Fibroblast of the aortic adventitia (primary cell): ENCODE results near the gene WDR17. TPM values are rescaled to one million over a fixed set of nuclear protein-coding genes. Genes with fewer than 3 reads are reported as not detected.
A peak's percentile ranks its signal among the peaks of the same experiment; 100 is the strongest.

Experiments
- DNase-seq: peaks from one replicate; pipeline ENCODE4 v3.0.0-alpha.2; 2010; ENCODE audit warnings: low read depth
- H3K4me3 ChIP-seq: 2 replicates; pipeline ENCODE4 v1.5.1; 2011; ENCODE audit warnings: low read depth, mild to moderate bottlenecking, control low read depth, low read length, moderate library complexity
- total RNA-seq: library from RNA; depleted of rRNA; stranded (reverse); fragments of >200 nt; gene quantifications from 2 replicates; pipeline ENCODE4 v1.2.3, GENCODE V29; 2012; ENCODE audit warnings: low replicate concordance
- TF ChIP-seq, protein P1 (sequence below): IDR thresholded peaks from 2 replicates; pipeline ENCODE4 v1.5.1; 2011; ENCODE audit warnings: mild to moderate bottlenecking, low read length, control low read depth, inconsistent platforms; ENCODE audit not compliant: insufficient read depth

The WDR17 gene
- total RNA-seq, 1 donor: 2.6 TPM

DNA sequence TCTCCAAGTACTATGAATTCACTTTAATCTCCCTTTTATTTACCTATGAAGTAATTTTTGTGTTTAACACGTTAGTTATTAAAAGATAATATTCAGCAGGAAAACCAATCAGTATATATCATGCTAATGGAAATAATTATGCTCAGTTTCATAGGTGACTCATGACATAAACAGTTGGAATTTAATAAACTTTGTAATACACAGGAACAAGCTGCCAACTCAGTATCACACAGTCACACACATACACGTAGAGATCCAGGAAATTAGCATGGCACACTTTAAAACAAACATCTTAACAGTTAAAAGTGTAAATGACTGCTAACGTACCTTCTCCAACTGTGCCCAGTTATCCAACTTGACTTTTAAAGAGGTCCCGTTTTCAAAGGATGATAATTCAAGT is 127.5 kb downstream of the WDR17 start:
- TF ChIP-seq, protein P1, sequence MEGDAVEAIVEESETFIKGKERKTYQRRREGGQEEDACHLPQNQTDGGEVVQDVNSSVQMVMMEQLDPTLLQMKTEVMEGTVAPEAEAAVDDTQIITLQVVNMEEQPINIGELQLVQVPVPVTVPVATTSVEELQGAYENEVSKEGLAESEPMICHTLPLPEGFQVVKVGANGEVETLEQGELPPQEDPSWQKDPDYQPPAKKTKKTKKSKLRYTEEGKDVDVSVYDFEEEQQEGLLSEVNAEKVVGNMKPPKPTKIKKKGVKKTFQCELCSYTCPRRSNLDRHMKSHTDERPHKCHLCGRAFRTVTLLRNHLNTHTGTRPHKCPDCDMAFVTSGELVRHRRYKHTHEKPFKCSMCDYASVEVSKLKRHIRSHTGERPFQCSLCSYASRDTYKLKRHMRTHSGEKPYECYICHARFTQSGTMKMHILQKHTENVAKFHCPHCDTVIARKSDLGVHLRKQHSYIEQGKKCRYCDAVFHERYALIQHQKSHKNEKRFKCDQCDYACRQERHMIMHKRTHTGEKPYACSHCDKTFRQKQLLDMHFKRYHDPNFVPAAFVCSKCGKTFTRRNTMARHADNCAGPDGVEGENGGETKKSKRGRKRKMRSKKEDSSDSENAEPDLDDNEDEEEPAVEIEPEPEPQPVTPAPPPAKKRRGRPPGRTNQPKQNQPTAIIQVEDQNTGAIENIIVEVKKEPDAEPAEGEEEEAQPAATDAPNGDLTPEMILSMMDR: no peak
- H3K4me3 ChIP-seq: no peak overlapping the region
- DNase-seq: peak; percentile 46

DNA sequence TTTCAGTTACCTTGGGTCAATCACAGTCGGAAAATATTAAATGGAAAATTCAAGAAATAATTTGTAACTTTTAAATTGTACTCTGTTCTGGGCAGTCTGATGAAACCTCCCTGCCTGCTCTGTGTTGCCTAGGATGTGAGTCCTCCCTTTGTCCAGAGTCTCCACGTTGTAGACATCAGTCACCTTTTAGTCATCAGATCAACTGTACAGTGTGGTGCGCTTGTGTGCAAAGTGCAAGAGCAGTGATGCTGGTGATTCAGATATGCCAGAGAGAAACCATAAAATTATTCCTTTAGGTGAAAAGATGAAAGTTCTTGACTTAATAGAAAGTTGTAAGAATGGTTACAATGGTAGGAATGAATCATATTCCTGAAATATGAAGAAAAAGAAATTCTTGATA is 128.3 kb downstream of the WDR17 start:
- peak; percentile 57 for DNase-seq
- TF ChIP-seq, protein P1: no peak
- no peak overlapping the region for H3K4me3 ChIP-seq

DNA sequence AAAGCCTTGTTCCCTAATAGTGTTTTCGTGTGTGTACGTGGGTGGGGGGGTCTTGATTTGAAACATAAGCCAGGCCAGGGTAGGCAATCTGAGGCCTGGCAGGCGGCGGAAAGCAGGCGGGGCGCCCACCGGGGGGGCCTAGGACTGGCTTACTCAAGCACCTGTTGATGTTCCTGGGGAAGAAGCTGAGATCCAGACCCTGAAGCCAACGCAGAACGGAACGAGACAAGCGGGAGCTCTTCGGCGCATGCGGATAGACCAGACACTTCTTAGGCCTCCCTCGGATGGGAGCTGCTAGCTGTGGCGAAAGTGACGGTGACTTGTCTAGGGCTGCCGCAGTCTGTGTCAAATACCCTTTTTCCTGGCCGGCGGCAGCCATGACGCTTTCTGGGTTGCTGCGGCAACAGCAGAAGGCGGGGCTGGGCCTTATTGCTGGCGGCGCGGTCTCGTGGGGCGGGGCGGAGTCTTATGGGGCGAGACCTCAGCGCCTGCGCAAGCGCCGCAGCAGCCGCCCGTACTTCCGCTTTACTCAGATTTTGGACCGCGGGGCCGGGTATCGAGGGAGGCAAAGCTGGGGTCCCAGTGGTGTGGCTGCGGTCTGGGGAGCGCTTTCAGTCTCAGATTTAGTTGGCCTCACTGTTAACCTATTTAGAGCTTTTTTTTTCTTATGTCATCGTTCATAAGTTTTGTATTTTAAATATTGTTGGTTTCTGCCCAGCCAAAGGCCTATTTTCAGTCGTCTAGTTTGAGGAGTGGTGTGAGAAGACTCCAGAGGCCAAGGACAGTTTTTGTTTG is 129.7 kb downstream of the WDR17 start, which contains the start of gene SPATA4:
Gene SPATA4 (minus strand): TSS at position 402 of the 795 bp plus-strand sequence. CDS start 23 bp downstream, at position 379.
- peak; percentile 88 for DNase-seq
- peak within 1 kb of the TSS; percentile 96 for H3K4me3 ChIP-seq
- TF ChIP-seq, protein P1: no peak

DNA sequence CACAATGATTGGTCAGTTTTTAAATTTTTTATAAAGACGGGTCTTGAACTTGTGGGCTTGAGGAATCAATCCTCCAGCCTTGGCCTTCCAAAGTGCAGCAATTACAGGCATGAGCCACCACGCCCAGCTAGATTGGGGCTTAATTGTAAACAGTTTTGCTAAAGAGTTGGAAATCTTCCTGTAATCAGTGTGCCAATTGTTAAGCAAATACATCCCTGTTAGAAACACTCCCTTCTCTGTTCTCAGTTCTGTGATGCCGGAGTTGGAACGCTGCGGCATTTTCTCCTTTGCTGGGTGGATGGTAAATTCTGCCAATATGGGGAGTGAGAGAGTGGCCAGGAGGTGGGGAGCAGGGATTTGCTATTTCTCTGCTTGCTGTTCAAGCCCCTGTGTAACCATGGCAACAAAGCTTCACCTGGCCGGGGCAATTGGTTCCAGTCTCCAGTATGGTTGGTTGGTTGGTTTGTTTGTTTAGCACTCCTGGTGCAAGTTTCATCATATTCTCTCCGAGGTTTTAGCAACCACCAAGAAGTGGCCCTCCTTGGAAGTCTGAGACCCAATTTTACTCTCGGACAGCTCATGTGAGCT is 132.8 kb downstream of the WDR17 start:
- DNase-seq: no peak
- TF ChIP-seq, protein P1: no peak
- no peak overlapping the region for H3K4me3 ChIP-seq

DNA sequence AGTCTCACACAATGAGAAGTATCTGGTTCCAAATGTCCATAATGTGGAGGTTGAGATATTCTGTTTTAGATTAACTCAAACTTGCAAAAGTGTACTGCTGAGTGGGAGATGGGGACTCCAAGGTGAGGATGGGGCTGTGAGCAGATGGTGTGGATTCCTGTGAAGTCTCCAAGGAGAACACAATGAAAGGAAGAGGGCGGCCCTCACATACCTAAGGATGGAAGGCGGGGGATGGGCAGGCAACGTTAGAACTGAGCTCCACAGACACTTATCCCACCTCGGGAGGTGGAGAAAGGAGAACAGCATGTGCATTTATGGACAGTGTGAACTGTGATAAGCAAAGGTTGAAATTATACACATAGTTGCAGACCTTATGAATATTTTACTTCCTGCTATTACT is 139.7 kb downstream of the WDR17 start:
- no peak for DNase-seq
- TF ChIP-seq, protein P1: no peak
- no peak overlapping the region for H3K4me3 ChIP-seq

DNA sequence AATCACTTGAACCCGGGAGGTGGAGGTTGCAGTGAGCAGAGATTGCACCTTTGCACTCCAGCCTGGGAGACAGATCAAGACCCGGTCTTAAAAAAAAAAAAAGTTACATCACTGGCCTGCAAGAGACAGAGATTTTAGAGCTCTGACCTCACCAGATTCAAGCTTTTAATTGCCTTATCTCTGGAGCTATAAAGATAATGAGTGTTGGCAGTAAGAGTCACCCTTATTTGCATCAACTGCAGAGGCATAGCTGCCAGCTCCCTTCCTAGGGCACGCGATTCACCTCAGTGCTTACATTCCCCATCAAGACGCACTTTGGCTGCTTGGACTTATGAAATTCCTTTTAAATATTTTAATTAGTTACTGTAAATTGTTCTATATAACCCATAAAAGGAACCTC is 142.2 kb downstream of the WDR17 start:
- TF ChIP-seq, protein P1: no peak
- H3K4me3 ChIP-seq: no peak overlapping the region
- no peak for DNase-seq
